HEK293T (cell line): Measurements from ENCODE around the gene DTNB.
"Not testable (repeated sequence)": the region's sequence is repeated elsewhere in the genome, so short reads cannot be mapped to it uniquely, and the experiment has no call there.

Experiments
- BHLHE40 ChIP-seq: fragments of 450-650 bp; IDR thresholded peaks from 2 replicates; pipeline ENCODE4 v1.6.1; 2016; ENCODE audit warnings: mild to moderate bottlenecking, moderate library complexity, borderline replicate concordance
- CTBP1 ChIP-seq: fragments of 450-650 bp; IDR thresholded peaks from 2 replicates; pipeline ENCODE4 v1.6.1; 2016; ENCODE audit warnings: borderline replicate concordance
- ELF4 ChIP-seq: fragments of 450-650 bp; IDR thresholded peaks from 2 replicates; pipeline ENCODE4 v1.6.1; 2017; ENCODE audit warnings: antibody characterized with exemption
- FOXA1 ChIP-seq: fragments of 450-650 bp; IDR thresholded peaks from 2 replicates; pipeline ENCODE4 v1.6.1; 2016; ENCODE audit warnings: mild to moderate bottlenecking
- FOXM1 ChIP-seq: fragments of 450-650 bp; IDR thresholded peaks from 2 replicates; pipeline ENCODE4 v1.6.1; 2017; ENCODE audit warnings: mild to moderate bottlenecking, borderline replicate concordance
- L3MBTL2 ChIP-seq: fragments of 450-650 bp; conservative IDR thresholded peaks from 2 replicates; pipeline ENCODE4 v1.6.1; 2016; ENCODE audit warnings: mild to moderate bottlenecking
- NFRKB ChIP-seq: fragments of 450-650 bp; IDR thresholded peaks from 2 replicates; pipeline ENCODE4 v1.6.1; 2016; ENCODE audit warnings: mild to moderate bottlenecking, moderate library complexity
- SP1 ChIP-seq: fragments of 450-650 bp; IDR thresholded peaks from 2 replicates; pipeline ENCODE4 v1.6.1; 2017
- TARDBP ChIP-seq: fragments of 450-650 bp; IDR thresholded peaks from 2 replicates; pipeline ENCODE4 v1.6.1; 2016

DNA sequence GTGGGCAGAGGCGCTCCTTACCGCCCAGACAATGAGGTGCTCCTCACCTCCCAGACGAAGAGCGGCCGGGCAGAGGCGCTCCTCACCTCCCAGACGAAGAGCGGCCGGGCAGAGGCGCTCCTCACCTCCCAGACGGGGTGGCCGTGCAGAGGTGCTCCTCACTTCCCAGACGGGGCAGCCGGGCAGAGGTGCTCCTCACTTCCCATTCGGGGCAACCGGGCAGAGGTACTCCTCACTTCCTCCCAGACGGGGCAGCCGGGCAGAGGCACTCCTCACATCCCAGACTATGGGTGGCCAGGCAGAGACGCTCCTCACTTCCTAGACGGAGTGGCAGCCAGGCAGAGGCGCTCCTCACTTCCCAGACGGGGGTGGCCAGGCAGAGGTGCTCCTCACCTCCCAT, 138.4 kb downstream of the DTNB start:
- TF ChIP-seq BHLHE40, FOXM1, SP1, CTBP1, FOXA1, NFRKB, TARDBP, L3MBTL2, ELF4: not testable (repeated sequence)
